AG10803 (cell line): Measurements from ENCODE around the gene ZNF407.

Experiments used
- DNase-seq: peaks from one replicate; pipeline ENCODE4 v3.0.0; 2010; ENCODE audit warnings: low read depth
- H3K4me3 ChIP-seq: 2 replicates; pipeline ENCODE4 v1.5.1; 2011; ENCODE audit warnings: mild to moderate bottlenecking, low read length, control low read depth
- TF ChIP-seq, protein P1 (sequence below): conservative IDR thresholded peaks from 2 replicates; pipeline ENCODE4 v1.5.1; 2011; ENCODE audit warnings: mild to moderate bottlenecking, low read length, control low read depth, inconsistent platforms

Gene ZNF407

DNA sequence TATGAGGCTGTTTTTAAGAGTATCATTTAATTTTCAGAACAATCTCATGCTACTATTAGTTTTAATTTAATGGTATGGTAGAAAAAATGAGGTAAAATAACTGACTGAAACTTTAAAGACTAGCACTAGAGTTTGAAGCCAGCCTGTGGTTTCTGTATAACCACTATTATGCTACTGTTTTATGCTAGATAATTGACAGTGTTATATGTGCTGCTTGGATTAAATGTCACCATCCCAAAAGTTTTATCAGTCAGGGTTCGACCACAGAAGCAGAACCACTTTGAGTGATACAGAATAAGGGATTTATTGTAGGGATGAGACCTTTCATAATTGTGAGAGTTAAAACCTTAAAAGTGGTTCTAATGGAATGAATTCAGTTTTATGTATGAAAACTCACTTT lies 339.6 kb downstream of the ZNF407 start:
- TF ChIP-seq, protein P1, sequence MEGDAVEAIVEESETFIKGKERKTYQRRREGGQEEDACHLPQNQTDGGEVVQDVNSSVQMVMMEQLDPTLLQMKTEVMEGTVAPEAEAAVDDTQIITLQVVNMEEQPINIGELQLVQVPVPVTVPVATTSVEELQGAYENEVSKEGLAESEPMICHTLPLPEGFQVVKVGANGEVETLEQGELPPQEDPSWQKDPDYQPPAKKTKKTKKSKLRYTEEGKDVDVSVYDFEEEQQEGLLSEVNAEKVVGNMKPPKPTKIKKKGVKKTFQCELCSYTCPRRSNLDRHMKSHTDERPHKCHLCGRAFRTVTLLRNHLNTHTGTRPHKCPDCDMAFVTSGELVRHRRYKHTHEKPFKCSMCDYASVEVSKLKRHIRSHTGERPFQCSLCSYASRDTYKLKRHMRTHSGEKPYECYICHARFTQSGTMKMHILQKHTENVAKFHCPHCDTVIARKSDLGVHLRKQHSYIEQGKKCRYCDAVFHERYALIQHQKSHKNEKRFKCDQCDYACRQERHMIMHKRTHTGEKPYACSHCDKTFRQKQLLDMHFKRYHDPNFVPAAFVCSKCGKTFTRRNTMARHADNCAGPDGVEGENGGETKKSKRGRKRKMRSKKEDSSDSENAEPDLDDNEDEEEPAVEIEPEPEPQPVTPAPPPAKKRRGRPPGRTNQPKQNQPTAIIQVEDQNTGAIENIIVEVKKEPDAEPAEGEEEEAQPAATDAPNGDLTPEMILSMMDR, result no peak
- DNase-seq, result no peak
- H3K4me3 ChIP-seq, result no peak overlapping the region

DNA sequence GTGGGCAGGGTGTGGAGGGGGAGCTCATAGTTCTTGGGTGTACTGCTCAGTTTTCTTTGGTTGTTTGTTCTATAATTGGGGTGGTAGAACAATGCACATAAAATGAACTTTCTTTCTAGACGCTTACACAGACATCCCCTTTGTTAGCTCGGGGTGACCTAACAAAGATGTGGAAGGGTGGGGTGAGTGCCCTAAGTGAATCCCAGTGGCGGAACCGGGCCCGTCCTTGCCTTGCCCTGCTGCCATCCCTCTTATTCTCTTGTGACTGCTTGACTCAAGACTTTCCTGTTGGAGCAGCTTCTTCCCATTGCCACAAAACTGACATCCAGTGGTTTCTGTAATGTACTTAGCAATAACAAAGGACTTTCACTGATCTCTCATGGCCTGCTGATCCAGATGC lies 343.2 kb downstream of the ZNF407 start:
- TF ChIP-seq, protein P1, result no peak
- DNase-seq, result no peak
- no peak overlapping the region for H3K4me3 ChIP-seq

- DNase-seq, result no peak
- TF ChIP-seq, protein P1, result no peak
Observed at GRCh38 chr18:74942319-74942910, 344.7 kb downstream of the ZNF407 start.

GRCh38 chr18:74944676-74945075 lies 347.0 kb downstream of the ZNF407 start:
- no peak overlapping the region for H3K4me3 ChIP-seq
- TF ChIP-seq, protein P1, result no peak
- DNase-seq, result no peak

More at GRCh38 chr18:74942319-74942910, 344.7 kb downstream of the ZNF407 start:
- no peak overlapping the region for H3K4me3 ChIP-seq

- peak; percentile 15 for DNase-seq
- H3K4me3 ChIP-seq, result no peak overlapping the region
- TF ChIP-seq, protein P1, result no peak
Observed at GRCh38 chr18:74945774-74946545, 348.3 kb downstream of the ZNF407 start.

GRCh38 chr18:74946646-74947375 lies 349.1 kb downstream of the ZNF407 start:
- H3K4me3 ChIP-seq, result no peak overlapping the region
- TF ChIP-seq, protein P1, result no peak
- DNase-seq, result no peak
